ENCODE data around the gene PHF10. TPM values are rescaled to one million over a fixed set of nuclear protein-coding genes. Genes with fewer than 3 reads are reported as not detected.

The PHF10 gene
- total RNA-seq (2022; extraction: Qiagen RNA extraction), result 21.3 to 23.0 TPM (median 22.2 TPM) in 5 replicates

GRCh38 chr6:169724494-169725124 lies at the start of gene PHF10:
Gene PHF10 (minus strand): TSS chr6:169724500. CDS start chr6:169723931, 569 bp downstream.

GRCh38 chr6:169751242-169752073 lies 27.2 kb upstream of the PHF10 start, which contains the start of the genes DYNLT2 and ERMARD:
Gene DYNLT2 (minus strand): TSS chr6:169751572. CDS start chr6:169751458, 114 bp downstream.
Gene ERMARD (plus strand): TSS chr6:169751622. CDS start chr6:169751658, 36 bp downstream.

GRCh38 chr6:169701954-169702839 lies 22.1 kb downstream of the PHF10 start, which contains the start of the genes C6orf120 and WDR27:
Gene C6orf120 (plus strand): TSS chr6:169702126. CDS start chr6:169702460, 334 bp downstream.
Gene WDR27 (minus strand): TSS chr6:169702029. CDS start chr6:169689005, 13,024 bp downstream.

Other genes with a start within 250 kb of the PHF10 start
- 6.4 to 13.3 TPM (median 10.3 TPM) in 5 replicates for gene WDR27, start 22.5 kb downstream of the PHF10 start, total RNA-seq (2022; extraction: Qiagen RNA extraction)
- 10.9 to 13.5 TPM (median 13.1 TPM) in 5 replicates for gene C6orf120, start 22.4 kb downstream of the PHF10 start, total RNA-seq (2022; extraction: Qiagen RNA extraction)
- gene DYNLT2, start 27.1 kb upstream of the PHF10 start, total RNA-seq (2022; extraction: Qiagen RNA extraction), result 0.44 to 0.81 TPM (median 0.53 TPM) in 5 replicates
- 5.8 to 7.2 TPM (median 6.6 TPM) in 5 replicates for gene ERMARD, start 27.1 kb upstream of the PHF10 start, total RNA-seq (2022; extraction: Qiagen RNA extraction)

All from A549 treated with Mapracorat at 1 μM for 4 hours (cell line).